Measurements from ENCODE around the gene NAGK. TPM values are rescaled to one million over a fixed set of nuclear protein-coding genes. Genes with fewer than 3 reads are reported as not detected.

NAGK gene
- total and polyA plus RNA-seq, 2 donors (not counting 1 experiment from before 2014, with no cell fraction given), result 221 to 230 TPM

DNA sequence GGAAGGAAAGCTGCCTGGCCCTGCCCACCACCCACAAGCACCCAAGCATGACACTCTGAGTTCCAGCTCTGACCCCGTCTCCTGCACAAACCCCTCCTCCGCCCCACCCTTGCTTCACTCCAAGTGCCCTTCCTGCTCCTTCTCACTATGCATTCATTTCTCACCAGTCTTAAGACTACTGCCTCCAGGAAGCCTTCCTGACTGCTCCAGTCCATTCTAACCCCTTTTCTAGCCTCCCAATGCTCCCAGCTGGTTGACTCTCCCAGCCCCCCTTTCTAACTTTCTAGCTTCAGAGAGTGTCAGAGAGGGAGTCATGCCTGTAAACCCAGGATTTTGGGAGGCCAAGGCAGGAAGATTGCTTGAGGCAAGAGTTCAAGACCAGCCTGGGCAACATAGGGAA lies 8.2 kb upstream of the NAGK start:
- TF ChIP-seq EZH2 (IDR thresholded peaks at IDR 0.05; ENCODE audit: borderline replicate concordance, insufficient read depth, low read depth, low read length, poor library complexity, severe bottlenecking), result no peak
- TF ChIP-seq, protein P1, sequence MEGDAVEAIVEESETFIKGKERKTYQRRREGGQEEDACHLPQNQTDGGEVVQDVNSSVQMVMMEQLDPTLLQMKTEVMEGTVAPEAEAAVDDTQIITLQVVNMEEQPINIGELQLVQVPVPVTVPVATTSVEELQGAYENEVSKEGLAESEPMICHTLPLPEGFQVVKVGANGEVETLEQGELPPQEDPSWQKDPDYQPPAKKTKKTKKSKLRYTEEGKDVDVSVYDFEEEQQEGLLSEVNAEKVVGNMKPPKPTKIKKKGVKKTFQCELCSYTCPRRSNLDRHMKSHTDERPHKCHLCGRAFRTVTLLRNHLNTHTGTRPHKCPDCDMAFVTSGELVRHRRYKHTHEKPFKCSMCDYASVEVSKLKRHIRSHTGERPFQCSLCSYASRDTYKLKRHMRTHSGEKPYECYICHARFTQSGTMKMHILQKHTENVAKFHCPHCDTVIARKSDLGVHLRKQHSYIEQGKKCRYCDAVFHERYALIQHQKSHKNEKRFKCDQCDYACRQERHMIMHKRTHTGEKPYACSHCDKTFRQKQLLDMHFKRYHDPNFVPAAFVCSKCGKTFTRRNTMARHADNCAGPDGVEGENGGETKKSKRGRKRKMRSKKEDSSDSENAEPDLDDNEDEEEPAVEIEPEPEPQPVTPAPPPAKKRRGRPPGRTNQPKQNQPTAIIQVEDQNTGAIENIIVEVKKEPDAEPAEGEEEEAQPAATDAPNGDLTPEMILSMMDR (IDR thresholded peaks at IDR 0.05), result no peak
- H2AFZ ChIP-seq (ENCODE audit: insufficient read depth, low read depth, low read length, poor library complexity, severe bottlenecking), result no peak overlapping the region
- H3K79me2 ChIP-seq (ENCODE audit: control insufficient read depth, insufficient read depth, low read length), result no peaks in the 10 kb centered on the region
- CTCF ChIA-PET, result interaction anchor here (1.8 kb wide), 1 partner anchor 9 kb away, joined by 5 read pairs; the partner anchor contains the start of gene NAGK
- no peaks in the 10 kb centered on the region for H3K27me3 ChIP-seq (replicated peaks in 1 of 4; ENCODE audit: control extremely low read depth in 1 of 4, control insufficient read depth in 3 of 4, insufficient read depth in 4 of 4, low read length in 3 of 4)
- no peak overlapping the region for H3K4me3 ChIP-seq (ENCODE audit: control extremely low read depth in 1 of 5, extremely low read depth in 1 of 5, insufficient read depth in 1 of 5, low read depth in 2 of 5, low read length in 4 of 5)
- POLR2A ChIA-PET, result no interaction called here
- Mint-ChIP-seq H3K9me3 (ENCODE audit: insufficient read depth) (no peaks in the 10 kb centered on the region), H3K4me1 (peaks cover 21% of the 10 kb centered on the region), H3K27me3 (no peaks in the 10 kb centered on the region), H3K27ac (no peak overlapping the region), H3K4me3 (no peak overlapping the region)
- DNase-seq (no peak), ATAC-seq (ENCODE audit: low read depth) (no peak)
- H3K4me2 ChIP-seq (replicated peaks; ENCODE audit: low read depth, low read length, poor library complexity, severe bottlenecking), result no peak overlapping the region
- H3K27ac ChIP-seq (ENCODE audit: low read length in 2 of 2), result no peak overlapping the region
- no peaks in the 10 kb centered on the region for H3K36me3 ChIP-seq (replicated peaks in 1 of 2; ENCODE audit: control extremely low read depth in 1 of 2, control insufficient read depth in 1 of 2, extremely low read depth in 1 of 2, insufficient read depth in 2 of 2, low read length in 1 of 2)
- WGBS (ENCODE audit: insufficient coverage), result 95% methylated on average over 2 of the region's 2 CpGs
- no peaks in the 10 kb centered on the region for H4K20me1 ChIP-seq (ENCODE audit: control insufficient read depth, insufficient read depth, low read length, poor library complexity, severe bottlenecking)
- no peaks in the 10 kb centered on the region for H3K9me3 ChIP-seq (ENCODE audit: control extremely low read depth in 1 of 3, control insufficient read depth in 2 of 3, insufficient read depth in 1 of 3, low read length in 2 of 3)
- peaks cover 17 to 18% of the 10 kb centered on the region in 2 donors for H3K4me1 ChIP-seq (ENCODE audit: control insufficient read depth in 2 of 2, insufficient read depth in 2 of 2, low read length in 2 of 2)
- intact Hi-C loops (cut with micrococcal nuclease), result no loop called here
- H3K9ac ChIP-seq (ENCODE audit: low read length), result no peak overlapping the region

DNA sequence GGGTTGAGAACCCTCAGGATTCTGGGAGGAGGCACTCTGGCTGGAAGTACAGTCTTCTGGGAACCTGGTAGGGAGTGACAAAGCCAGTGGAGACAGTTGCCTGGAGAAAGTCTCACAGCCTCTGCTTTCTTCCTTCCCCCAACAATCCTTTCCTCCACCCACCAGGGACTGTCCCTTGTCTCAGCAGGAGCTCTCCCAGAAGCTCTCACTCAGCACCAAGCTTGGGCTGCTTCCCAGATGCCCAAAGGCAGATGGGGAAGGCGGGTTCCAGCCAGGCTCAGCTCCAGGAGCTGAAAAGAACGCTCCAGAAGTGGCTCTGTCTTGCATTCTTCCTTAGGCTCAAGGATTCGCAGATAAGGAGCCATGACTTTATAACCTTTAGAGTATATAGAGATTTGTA lies 7.6 kb upstream of the NAGK start:
- Histone ChIP-seq H4K20me1 (ENCODE audit: control insufficient read depth, insufficient read depth, low read length, poor library complexity, severe bottlenecking) (no peaks in the 10 kb centered on the region), H3K4me1 (ENCODE audit: control insufficient read depth in 2 of 2, insufficient read depth in 2 of 2, low read length in 2 of 2) (peaks cover 24% of the 10 kb centered on the region in 2 donors), H3K79me2 (ENCODE audit: control insufficient read depth, insufficient read depth, low read length) (no peaks in the 10 kb centered on the region), H3K9ac (ENCODE audit: low read length) (no peak overlapping the region), H3K4me2 (replicated peaks; ENCODE audit: low read depth, low read length, poor library complexity, severe bottlenecking) (no peak overlapping the region), H3K9me3 (ENCODE audit: control extremely low read depth in 1 of 3, control insufficient read depth in 2 of 3, insufficient read depth in 1 of 3, low read length in 2 of 3) (no peaks in the 10 kb centered on the region), H3K36me3 (replicated peaks in 1 of 2; ENCODE audit: control extremely low read depth in 1 of 2, control insufficient read depth in 1 of 2, extremely low read depth in 1 of 2, insufficient read depth in 2 of 2, low read length in 1 of 2) (no peaks in the 10 kb centered on the region), H3K4me3 (ENCODE audit: control extremely low read depth in 1 of 5, extremely low read depth in 1 of 5, insufficient read depth in 1 of 5, low read depth in 2 of 5, low read length in 4 of 5) (no peak overlapping the region), H3K27me3 (replicated peaks in 1 of 4; ENCODE audit: control extremely low read depth in 1 of 4, control insufficient read depth in 3 of 4, insufficient read depth in 4 of 4, low read length in 3 of 4) (no peaks in the 10 kb centered on the region), H3K27ac (ENCODE audit: low read length in 2 of 2) (no peak overlapping the region), H2AFZ (ENCODE audit: insufficient read depth, low read depth, low read length, poor library complexity, severe bottlenecking) (no peak overlapping the region)
- Mint-ChIP-seq H3K4me3 (no peak overlapping the region), H3K4me1 (peaks cover 27% of the 10 kb centered on the region), H3K9me3 (ENCODE audit: insufficient read depth) (no peaks in the 10 kb centered on the region), H3K27me3 (no peaks in the 10 kb centered on the region), H3K27ac (no peak overlapping the region)
- intact Hi-C loops (cut with micrococcal nuclease), result no loop called here
- TF ChIP-seq, protein P1 (IDR thresholded peaks at IDR 0.05), result no peak
- no peak for TF ChIP-seq EZH2 (IDR thresholded peaks at IDR 0.05; ENCODE audit: borderline replicate concordance, insufficient read depth, low read depth, low read length, poor library complexity, severe bottlenecking)
- POLR2A ChIA-PET, result no interaction called here
- DNase-seq, result no peak
- CTCF ChIA-PET, result no interaction called here
- 92% methylated on average over 2 of the region's 3 CpGs for WGBS (ENCODE audit: insufficient coverage)
- ATAC-seq (ENCODE audit: low read depth), result no peak
